ENCODE data around the gene FGGY.

- TF ChIP-seq EZH2 (IDR thresholded peaks at IDR 0.05; ENCODE audit: borderline replicate concordance, insufficient read depth, low read depth, low read length, poor library complexity, severe bottlenecking) = no peak
- TF ChIP-seq CTCF (IDR thresholded peaks at IDR 0.05) = no peak
Observed at GRCh38 chr1:59384443-59384842, 87.5 kb downstream of the FGGY start.
